Vagina (tissue), 2 donors: ENCODE data around the gene UNC5CL.

Experiments used
- POLR2A ChIP-seq, 2 donors: fragments of 450-650 bp; IDR thresholded peaks; one replicate each; pipeline ENCODE4 v1.6.1; 2017; ENCODE audit warnings: antibody characterized with exemption in 2 of 2, mild to moderate bottlenecking in 2 of 2, moderate library complexity in 2 of 2
- TF ChIP-seq, protein P1 (sequence below), 3 experiments: fragments of 450-650 bp in 2 of 3; fragments of 200-600 bp in 1 of 3; sonication (generic) in 1 of 3; IDR thresholded peaks; one replicate each; pipeline ENCODE4 v1.5.1; 2017 to 2019; ENCODE audit warnings: antibody characterized with exemption in 3 of 3, mild to moderate bottlenecking in 2 of 3, moderate library complexity in 2 of 3

DNA sequence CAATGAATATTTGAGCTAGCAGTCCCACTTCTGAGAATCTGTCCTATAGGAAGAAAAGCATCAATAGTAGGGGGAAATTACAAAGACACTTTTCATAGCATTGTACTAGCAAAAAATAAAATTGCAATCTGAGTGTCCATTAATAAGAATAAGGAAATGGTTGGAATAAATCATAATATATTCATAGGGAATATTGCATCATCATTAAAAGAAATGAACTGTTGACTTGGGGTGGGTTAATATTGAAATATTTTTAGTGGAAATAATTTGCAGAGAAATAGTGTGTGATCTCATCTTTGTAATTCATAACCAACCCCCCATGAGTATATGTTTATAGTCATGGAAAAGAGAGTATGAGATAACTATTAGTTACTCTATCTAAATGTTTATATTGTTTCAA lies 46.2 kb upstream of the UNC5CL start:
- TF ChIP-seq, protein P1, sequence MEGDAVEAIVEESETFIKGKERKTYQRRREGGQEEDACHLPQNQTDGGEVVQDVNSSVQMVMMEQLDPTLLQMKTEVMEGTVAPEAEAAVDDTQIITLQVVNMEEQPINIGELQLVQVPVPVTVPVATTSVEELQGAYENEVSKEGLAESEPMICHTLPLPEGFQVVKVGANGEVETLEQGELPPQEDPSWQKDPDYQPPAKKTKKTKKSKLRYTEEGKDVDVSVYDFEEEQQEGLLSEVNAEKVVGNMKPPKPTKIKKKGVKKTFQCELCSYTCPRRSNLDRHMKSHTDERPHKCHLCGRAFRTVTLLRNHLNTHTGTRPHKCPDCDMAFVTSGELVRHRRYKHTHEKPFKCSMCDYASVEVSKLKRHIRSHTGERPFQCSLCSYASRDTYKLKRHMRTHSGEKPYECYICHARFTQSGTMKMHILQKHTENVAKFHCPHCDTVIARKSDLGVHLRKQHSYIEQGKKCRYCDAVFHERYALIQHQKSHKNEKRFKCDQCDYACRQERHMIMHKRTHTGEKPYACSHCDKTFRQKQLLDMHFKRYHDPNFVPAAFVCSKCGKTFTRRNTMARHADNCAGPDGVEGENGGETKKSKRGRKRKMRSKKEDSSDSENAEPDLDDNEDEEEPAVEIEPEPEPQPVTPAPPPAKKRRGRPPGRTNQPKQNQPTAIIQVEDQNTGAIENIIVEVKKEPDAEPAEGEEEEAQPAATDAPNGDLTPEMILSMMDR (IDR thresholded peaks at IDR 0.05): no peak
- no peak for TF ChIP-seq POLR2A (IDR thresholded peaks at IDR 0.05)
